IPS DF 4.7 (cell line): ENCODE data around the gene UBE2E1.
A peak's percentile ranks its signal among the peaks of the same experiment; 100 is the strongest.
"Not testable (repeated sequence)": the region's sequence is repeated elsewhere in the genome, so short reads cannot be mapped to it uniquely, and the experiment has no call there.

Source experiments
- DNase-seq: peaks from one replicate; pipeline ENCODE4 v3.0.0-alpha.2; 2013; ENCODE audit warnings: low spot score; ENCODE audit errors: extremely low read depth

Gene UBE2E1

DNA sequence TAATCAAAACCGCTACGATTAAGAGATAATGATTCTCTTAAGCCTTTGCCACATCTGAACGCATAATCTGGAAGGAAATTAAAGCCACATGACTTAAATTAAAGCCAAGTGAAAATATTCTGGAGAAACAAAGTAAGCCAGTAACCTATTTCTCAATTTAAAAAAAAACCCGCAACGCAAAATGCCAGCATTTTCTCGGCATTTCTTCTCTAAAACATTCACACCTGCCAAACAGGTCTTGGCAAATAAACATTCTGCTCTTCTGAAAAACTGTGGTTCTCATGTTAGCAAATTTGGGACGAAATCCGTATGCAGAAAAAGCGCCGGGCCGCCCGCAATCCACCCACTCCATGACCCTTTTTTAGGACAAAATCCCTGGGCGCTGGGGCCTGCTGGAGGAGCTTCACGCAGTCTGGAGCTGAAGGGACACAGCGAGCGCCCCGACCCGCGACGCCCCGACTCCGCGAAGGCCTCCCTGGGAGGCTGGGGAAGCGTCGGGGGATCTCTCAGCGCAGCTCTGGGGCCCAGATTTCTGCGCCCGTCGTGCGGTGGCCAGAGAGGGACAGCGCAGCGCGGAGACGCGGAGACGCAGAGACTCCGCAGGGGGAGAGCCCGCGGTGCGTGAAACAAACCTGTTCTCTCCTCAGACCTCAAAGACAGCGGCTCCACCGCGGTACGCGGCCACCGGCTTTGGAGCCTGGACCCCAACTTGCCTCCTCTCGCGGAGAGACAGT lies 110.6 kb downstream of the UBE2E1 start:
- no peak for DNase-seq

- DNase-seq: peak; percentile 86
These were observed 111.3 kb downstream of the UBE2E1 start, which contains the start of the genes NKIRAS1 and RPL15 for GRCh38 chr3:23916886-23917678. Gene NKIRAS1 (minus strand): TSS chr3:23916990. CDS start chr3:23910904, 6,086 bp downstream. Gene RPL15 (plus strand): TSS chr3:23917132. CDS start chr3:23917860, 728 bp downstream.

- not testable (repeated sequence) for DNase-seq
These were observed 112.0 kb downstream of the UBE2E1 start for GRCh38 chr3:23917679-23918303.

GRCh38 chr3:23918331-23918730 lies 112.6 kb downstream of the UBE2E1 start:
- not testable (repeated sequence) for DNase-seq

- no peak for DNase-seq
These were observed 113.9 kb downstream of the UBE2E1 start for GRCh38 chr3:23919628-23920027.

GRCh38 chr3:23920151-23920655 lies 114.4 kb downstream of the UBE2E1 start:
- DNase-seq: no peak

DNA sequence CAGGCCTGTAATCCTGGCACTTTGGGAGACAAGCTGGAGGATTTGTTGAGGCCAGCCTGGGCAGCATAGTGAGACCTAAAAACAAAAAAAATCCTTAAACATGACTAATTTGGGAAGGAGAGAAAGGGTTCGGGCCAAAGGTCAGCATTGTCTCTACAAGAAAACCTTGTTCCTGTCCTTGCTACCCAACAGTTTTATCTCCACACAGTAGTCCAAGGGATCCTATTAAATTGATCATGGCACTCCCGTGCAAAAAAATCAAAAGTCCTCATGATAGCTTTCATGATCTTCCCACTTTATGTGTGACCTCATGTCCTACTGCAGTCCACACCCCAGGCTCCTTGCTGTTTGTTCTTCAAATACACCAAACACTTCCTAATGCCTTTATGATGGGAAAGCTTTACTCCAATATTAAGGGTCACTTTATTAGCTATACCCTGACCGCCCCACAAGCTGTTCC lies 115.3 kb downstream of the UBE2E1 start:
- no peak for DNase-seq

GRCh38 chr3:23923786-23924185 lies 118.0 kb downstream of the UBE2E1 start:
- DNase-seq: no peak

DNA sequence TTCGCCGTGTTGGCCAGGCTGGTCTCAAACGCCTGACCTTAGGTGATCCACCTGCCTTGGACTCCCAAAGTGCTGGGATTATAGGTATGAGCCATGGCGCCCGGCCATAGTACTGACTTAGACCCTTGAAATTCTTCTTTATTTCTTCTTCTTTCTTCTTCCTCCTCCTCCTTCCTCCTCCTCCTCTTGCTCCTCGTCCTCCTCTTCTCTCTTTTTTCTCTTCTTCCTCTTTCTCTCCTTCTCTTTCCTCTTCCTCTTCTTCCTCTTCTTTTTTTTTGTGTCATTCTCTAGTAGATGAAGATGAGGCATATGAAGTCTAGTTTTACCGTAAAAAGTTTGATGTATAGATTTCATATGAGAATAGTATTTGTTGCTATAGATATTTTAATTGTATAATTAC lies 120.5 kb downstream of the UBE2E1 start:
- DNase-seq: no peak

DNA sequence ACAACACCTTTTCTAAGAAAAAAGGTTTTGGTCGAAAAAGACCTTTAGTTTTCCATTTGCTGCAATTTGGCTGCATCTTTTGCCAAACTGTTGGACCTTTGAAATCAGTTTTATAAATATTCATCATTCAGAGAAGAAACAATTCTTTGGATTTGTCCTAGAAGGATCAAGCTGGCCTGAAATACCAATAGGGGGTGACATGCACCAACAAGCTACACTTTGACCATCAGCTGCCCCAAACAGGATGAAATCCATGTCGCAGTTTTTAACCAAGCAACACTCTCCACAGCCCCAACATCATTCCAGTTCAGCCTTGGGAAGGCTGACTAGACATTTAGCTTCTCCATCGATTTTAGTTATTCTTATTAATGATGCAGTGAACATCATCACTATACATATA lies 121.0 kb downstream of the UBE2E1 start:
- no peak for DNase-seq

DNA sequence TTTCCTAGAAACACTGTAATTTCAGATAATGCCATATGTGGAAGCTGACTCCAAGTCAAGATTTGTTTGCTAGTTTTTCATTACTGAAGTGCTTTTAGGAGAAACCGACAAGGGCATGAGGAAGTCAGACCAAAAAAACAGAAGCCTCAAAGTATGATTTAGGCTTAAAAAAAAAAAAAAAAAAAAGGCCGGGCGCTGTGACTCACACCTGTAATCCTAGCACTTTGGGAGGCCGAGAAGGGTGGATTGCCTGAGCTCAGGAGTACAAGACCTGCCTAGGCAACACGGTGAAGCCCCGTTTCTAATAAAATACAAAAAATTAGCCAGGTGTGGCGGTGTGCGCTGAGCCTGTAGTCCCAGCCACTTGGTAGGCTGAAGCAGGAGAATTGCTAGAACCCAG lies 122.8 kb downstream of the UBE2E1 start:
- no peak for DNase-seq

- DNase-seq: no peak
These were observed 125.8 kb downstream of the UBE2E1 start for GRCh38 chr3:23931597-23931996.

- no peak for DNase-seq
These were observed 126.8 kb downstream of the UBE2E1 start for GRCh38 chr3:23932571-23932970.

DNA sequence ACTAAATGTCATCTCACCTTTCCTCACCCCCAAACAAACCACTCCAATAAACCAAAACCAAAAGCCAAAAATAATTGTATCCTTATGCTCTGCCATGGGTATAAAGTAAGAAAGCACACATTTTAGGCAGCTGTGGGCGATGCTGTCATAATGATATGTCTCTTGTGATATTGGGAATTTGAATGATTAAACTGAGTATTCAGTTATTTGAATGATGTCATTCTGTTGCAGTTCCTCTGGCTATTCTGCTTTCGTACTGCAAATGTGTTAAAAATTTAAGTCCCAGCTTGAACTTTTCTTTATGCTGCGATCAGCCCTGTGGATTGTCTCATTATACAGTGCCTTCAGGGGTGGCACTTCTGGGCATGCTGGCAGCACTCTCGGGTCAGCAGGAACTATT lies 128.5 kb downstream of the UBE2E1 start:
- no peak for DNase-seq

DNA sequence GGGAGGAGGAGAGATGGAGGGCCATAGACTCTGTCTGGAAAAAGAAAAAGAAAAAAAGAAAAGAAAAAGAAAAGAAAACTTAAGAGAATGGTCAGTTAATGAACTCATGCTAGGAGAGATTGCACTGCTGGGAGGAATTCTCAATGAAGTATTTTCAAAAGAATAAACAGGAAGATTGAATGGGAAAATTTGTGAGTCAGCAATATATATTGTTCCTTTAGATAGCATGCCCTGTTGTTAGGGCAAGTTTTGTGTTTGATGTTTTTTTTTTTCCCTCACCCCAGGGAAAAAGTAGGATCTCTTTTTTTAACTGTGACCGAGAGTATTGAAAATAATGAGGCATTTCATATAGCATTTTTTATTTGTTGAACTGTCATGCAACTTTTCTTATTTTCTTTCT lies 131.5 kb downstream of the UBE2E1 start:
- DNase-seq: no peak

DNA sequence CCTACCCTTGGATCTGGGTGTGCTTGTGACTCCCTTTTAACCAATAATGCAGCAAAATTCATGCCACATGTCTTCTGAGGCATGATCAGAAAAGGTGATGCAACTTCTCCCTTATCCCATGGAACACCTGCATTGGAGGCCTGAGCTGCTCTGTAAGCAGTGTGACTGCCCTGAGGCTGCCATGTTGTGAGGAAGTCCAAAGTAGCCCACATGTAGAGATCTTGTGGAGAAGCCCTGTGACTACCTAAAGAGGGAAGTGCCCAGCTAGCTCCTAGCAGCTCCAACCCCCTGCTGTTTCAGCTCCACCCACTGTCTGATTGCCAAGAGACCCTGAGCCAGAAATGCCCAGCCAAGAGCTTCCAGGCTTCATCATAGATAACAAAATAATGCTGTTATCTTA lies 132.9 kb downstream of the UBE2E1 start:
- DNase-seq: no peak

- DNase-seq: no peak
These were observed 135.0 kb downstream of the UBE2E1 start for GRCh38 chr3:23940775-23941174.
